Measurements from ENCODE around the gene AKAP6.

The AKAP6 gene

GRCh38 chr14:32630701-32631100 lies 301.6 kb downstream of the AKAP6 start:
- no peak for DNase-seq

DNA sequence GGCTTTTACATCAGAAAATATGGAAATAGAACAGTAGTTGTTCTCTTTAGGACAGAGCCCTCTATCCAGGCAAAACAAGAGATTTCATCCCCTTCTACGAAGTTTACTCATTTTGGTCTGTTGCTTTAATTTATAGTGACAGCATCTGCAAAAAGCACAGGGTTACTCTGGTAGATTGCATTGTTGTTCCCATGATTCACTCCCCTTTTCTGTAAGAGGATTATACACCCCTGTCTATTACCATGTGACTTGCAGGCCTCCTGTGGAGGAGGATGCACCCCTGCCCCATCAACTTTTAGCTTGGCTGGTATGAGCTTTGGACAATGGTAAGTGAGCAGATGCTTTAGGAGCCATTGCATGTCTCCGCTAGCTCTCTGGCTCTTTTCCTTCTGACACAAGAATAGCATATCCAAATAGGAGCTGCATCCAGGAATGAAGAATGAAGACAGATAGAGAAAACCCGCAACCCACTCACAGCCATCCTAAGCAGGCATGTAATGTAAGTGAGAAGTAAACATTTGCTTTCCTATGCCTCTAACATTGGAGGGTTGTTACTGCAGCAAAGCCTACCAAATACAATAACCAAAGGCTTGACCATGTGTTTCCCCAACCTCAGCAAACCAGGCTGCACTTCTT lies 304.2 kb downstream of the AKAP6 start:
- no peak for DNase-seq

DNA sequence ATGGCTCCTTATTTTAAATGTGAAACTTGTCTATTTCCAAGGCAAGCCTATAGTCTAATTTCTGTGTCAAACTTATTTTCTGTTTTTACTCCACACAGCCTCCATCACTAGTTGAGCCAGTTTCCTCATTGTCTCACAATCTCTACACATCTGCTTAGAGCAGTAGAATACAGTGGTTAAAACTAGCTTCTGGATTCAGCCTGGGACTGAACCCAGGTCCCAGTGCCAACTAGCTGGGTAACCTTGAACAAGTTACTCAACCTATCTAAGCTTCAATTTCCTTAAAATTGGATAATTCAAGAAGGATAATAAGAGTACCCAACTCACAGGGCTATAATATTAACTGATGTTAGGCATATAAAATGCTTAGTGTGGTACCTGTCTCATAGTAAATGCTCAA lies 304.8 kb downstream of the AKAP6 start:
- DNase-seq, result no peak

DNA sequence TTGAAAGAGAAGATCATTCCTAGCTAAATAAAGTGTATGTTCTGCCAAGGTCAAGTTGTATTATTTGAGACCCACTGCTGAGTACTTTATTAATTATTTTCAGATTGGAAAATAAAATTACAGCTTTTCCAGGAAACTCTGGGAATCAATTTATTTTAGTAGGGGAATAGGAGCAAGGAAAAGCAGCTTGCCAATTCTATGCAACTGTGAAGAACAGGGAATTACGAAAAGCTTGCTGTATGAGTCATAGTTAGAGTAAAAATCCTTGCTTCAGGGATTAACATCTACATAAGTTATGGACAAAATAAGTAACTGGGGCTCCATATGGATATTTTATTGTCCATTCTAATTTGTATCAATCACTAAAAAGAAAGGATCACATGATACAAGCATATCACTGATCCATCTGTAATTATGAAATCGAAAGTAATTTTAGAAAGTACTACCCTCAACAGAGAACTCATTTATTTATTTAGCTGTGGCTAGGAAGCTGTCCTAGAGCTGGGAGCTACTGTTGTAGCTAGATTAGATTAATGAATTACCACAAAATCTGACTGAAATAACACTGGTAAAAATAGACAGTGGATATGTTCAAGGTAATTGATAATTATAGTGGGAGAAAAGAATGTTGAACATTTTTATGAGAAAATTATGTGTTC lies 306.1 kb downstream of the AKAP6 start:
- DNase-seq, result no peak

DNA sequence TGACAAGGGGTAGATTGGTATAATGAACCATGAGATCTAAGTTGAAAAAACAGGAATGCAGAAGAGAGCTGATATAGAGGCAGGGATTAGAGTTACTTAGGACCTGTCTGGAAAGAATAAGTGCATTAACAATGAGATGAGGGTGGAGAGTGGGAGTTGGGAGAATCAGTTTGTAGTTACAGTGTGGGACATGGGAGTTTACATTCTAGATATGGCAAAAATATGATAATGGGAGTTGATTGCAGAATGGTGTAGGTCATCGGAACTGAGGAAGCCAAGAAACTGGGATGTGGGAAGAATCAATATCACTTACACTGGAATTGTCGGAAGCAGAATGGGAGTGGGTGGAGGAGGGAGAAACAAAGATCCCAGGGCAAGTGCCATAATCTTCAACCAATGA lies 308.5 kb downstream of the AKAP6 start:
- no peak for DNase-seq

DNA sequence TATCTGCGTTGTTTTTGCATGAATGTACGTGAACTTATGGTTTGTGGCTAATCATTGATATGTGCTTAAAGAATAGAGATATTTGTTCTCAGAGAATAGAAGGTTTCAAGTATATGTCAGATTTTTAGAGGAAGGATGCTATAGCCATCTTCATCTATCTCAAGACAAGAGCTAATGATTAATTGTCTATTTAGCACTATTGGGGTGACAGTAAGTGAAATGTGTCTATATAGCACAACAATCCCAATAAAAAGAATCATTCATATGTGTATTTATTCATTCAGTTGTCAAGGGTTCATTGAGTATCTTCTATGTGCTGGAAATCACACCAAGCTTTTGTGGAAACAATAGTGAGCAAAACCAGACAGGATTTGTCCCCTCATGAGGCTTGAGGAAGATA lies 310.1 kb downstream of the AKAP6 start:
- no peak for DNase-seq

DNA sequence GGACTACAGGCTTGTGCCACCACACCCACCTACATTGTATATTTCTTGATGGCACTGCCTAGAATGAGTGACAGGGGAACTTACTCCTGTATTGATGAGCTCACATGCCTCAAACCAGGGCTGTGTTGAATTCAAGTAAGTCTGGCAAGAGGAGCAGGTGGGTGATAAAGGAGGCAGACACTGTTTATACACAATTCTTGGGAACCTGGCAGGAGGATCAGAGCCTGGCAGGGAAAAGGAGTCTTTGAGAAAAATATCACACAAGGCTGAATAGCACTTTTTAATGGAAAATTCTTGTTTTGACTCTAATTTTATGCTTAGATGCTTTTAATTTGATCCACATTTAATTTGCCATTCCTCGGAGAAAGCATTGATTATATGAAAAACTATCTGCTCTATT lies 316.5 kb downstream of the AKAP6 start:
- no peak for DNase-seq

- DNase-seq, result no peak
Observed at GRCh38 chr14:32648434-32648833, 319.3 kb downstream of the AKAP6 start.

GRCh38 chr14:32650030-32650429 lies 320.9 kb downstream of the AKAP6 start:
- no peak for DNase-seq

DNA sequence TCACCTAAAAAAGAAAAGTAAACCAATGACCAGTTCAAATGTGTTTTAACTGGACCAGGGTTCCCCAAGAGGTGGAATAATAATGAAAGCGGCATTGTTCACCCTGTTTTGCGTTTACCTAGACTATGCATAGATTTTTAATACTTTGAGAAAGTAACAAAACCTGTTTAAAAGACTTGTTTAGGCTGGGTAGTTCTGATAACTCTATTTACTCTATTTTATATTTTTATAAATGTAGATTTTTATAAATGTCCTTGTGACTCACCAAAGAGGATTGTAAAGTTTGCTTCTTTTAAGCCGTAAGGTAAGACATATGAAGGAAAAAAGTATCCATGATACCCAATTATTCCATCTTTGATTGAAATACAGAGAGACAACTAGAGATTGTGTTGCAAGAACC lies 321.6 kb downstream of the AKAP6 start:
- DNase-seq, result no peak

GRCh38 chr14:32654106-32654505 lies 325.0 kb downstream of the AKAP6 start:
- DNase-seq, result no peak

GRCh38 chr14:32656601-32657000 lies 327.5 kb downstream of the AKAP6 start:
- DNase-seq, result no peak

GRCh38 chr14:32657081-32657480 lies 328.0 kb downstream of the AKAP6 start:
- DNase-seq, result no peak

DNA sequence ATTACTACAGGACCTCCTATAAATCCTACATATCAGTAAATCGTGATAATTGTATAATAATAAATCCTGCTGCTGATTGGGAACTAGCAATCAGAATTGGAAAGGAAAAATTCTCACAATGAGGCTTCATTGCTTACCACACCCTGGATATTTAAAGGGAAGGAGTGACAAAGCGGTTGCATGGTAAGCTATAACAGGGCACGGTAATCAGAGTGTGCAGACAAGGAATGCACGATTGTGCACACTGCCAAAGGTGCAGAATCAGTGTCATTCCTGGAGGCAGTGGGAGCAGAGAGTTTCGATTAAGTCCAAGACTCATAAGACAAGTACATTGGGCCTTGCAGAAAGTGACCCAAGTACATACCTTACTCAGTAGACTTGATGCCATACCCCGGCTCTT lies 332.1 kb downstream of the AKAP6 start:
- DNase-seq, result no peak

GRCh38 chr14:32662211-32662610 lies 333.1 kb downstream of the AKAP6 start:
- no peak for DNase-seq

DNA sequence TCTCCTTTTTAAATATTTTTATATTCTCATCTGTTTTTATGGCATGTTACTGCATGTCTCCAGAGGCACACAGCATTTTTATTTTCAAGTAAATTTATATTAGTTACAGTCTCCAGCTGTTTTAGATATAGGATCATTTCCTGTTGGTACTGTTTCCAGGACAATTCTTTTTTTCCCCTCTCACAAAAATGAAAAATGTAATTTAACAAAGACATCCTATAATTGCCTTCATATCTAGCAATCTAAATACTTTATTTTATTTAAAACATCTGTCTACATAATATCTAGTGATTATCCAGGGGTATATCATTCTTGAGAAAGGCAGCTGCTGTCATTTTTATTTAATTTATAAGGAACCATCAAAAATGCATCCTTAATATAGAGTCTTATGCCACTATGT lies 337.2 kb downstream of the AKAP6 start:
- DNase-seq, result no peak

GRCh38 chr14:32667287-32667686 lies 338.2 kb downstream of the AKAP6 start:
- no peak for DNase-seq

DNA sequence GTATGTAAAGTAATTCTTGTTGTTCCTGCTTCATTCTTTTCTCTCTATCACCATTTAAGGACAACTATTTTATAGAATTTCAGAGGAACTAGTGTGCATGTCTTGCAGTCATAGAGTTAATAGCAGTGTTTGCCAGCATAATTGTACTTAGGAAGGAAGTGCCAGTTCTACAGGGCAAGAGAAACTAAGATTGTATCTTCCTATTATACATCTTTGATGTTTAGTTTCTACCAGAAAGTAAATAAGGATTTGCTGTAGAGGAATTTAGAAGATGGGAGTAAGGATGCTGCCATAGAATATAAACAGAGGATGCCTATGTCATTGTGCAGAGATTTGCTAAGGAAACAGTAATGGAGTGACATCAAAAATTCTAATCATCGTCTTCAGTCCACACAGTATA lies 338.7 kb downstream of the AKAP6 start:
- DNase-seq, result no peak

DNA sequence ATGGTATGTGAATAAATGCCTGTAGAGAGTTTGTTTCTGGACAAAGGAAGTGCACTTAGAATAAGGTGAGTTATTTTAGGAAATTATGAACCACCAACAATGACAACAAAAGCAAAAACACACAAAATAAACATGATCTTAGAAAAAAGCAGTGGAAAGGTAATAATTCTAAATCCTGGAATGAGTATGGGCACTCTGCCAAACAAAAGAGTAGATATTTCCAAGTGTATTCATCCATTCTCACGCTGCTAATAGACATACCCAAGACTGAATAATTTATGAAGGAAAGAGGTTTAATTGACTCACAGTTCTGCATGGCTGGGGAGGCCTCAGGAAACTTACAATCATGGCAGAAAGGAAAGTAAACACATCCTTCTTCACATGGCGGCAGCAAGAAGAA lies 340.3 kb downstream of the AKAP6 start:
- DNase-seq, result no peak

DNA sequence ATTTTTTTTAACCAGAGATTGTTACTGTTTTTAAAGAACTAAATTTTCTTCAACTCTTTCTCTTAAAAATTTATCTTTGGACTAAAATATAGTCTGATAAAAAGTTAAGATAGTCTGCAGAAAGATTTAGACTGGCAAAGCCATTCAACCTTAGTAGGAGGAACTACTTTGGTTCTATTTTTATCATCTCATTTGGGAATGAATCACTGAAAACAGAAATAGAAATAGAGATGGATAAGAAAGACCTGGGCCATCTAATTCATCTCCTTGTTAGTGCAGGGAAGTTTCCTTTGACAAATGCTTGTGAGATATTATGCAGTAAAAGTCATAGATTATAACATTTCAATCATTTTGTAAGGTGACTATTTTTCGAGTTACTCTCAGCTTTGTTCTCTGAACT lies 346.3 kb downstream of the AKAP6 start:
- DNase-seq, result no peak

DNA sequence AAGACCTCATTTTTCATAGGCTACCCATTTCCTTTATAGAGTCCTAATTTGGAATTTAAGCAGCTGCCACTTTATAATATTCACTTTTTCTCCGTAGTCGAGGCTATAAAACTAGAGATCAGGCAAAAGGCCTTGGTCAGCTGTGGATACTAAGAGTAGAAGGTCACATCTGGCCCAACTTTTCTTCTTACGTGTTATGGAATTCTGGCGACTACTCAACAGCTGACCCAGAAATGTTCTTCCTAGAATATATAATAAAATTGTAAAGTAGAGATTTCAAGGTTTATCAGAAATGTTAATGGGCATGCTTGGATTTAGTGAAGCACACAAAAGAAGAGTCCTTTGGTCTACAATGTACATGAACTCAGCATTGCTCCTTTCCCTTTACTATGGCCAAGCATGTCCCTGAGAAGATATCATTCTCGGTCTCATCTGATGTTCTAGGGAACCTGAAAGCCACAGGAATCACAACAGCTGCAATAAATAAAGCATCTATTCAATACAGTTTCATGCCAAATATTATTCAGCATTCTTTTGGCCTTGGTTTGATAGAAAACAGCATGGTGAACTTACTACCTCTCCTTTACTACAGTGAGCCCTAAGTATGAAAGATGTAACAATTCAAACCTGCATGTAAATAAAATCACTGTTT lies 348.2 kb downstream of the AKAP6 start:
- no peak for DNase-seq

DNA sequence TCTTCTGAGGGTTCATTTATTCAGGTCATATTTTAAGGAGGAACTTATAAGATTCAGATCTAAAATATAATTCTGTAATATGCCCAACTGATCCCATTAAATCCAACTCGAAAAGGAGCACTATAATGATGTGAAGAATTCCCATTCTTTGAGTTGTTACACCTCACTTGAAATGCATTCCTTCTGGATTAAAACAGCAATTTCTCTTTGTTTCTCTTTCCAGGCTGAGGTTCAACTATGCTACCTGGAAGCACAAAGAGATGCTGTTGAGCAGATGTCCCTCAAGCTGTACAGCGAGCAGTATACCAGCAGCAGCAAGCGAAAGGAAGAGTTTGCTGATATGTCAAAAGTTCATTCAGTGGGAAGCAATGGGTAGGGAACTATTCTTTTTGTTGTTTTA lies 349.0 kb downstream of the AKAP6 start:
- no peak for DNase-seq

- no peak for DNase-seq
Observed at GRCh38 chr14:32679927-32680612, 351.0 kb downstream of the AKAP6 start.

GRCh38 chr14:32681598-32681997 lies 352.5 kb downstream of the AKAP6 start:
- no peak for DNase-seq

All from NCI-H1105 (cell line).